Neural cell (in vitro differentiated cells): ENCODE results near the gene RNF123. TPM values are rescaled to one million over a fixed set of nuclear protein-coding genes. Genes with fewer than 3 reads are reported as not detected.

ENCODE experiments used
- H2AFZ ChIP-seq: fragments of 200-600, 300-800 bp; sonication (generic), shearing (Covaris generic); 2 replicates; pipeline ENCODE4 v1.6.0; 2014; ENCODE audit warnings: low read depth, mild to moderate bottlenecking, antibody characterized with exemption, low read length, moderate library complexity
- H3F3A ChIP-seq: fragments of 200-600 bp; shearing (Covaris generic); 2 replicates; pipeline ENCODE4 v1.6.1; 2016; ENCODE audit warnings: mild to moderate bottlenecking, moderate library complexity, mixed read lengths, antibody characterized with exemption, low read length; ENCODE audit not compliant: insufficient read depth, poor library complexity, severe bottlenecking
- H3K27ac ChIP-seq: fragments of 200-600, 300-800 bp; sonication (generic), shearing (Covaris generic); 2 replicates; pipeline ENCODE4 v1.5.1; 2014; ENCODE audit warnings: mild to moderate bottlenecking, low read length, moderate library complexity
- H3K27me3 ChIP-seq: fragments of 300-800, 200-600 bp; sonication (generic), shearing (Covaris generic); 2 replicates; pipeline ENCODE4 v1.6.0; 2014; ENCODE audit warnings: mild to moderate bottlenecking, low read depth, low read length, moderate library complexity; ENCODE audit not compliant: insufficient read depth
- H3K36me3 ChIP-seq: fragments of 300-800, 200-600 bp; sonication (generic), shearing (Covaris generic); 2 replicates; pipeline ENCODE4 v1.5.1; 2014; ENCODE audit warnings: mild to moderate bottlenecking, antibody characterized with exemption, low read length, moderate library complexity; ENCODE audit not compliant: insufficient read depth
- H3K4me2 ChIP-seq: fragments of 300-800, 200-600 bp; sonication (generic), shearing (Covaris generic); 2 replicates; pipeline ENCODE4 v1.6.0; 2014; ENCODE audit warnings: mild to moderate bottlenecking, low read length
- H3K4me3 ChIP-seq: fragments of 300-800, 200-600 bp; sonication (generic), shearing (Covaris generic); 2 replicates; pipeline ENCODE4 v1.5.1; 2014; ENCODE audit warnings: mild to moderate bottlenecking, low read length, moderate library complexity
- H3K79me2 ChIP-seq: fragments of 200-600 bp; shearing (Covaris generic); replicated peaks from 2 replicates; pipeline ENCODE4 v1.6.0; 2014; ENCODE audit warnings: mild to moderate bottlenecking, low read length, moderate library complexity; ENCODE audit not compliant: insufficient read depth
- H3K9ac ChIP-seq: fragments of 300-800, 200-600 bp; sonication (generic), shearing (Covaris generic); 2 replicates; pipeline ENCODE4 v1.6.1; 2016; ENCODE audit warnings: mild to moderate bottlenecking, low read length, mixed read lengths
- H3K9me2 ChIP-seq: fragments of 200-600 bp; shearing (Covaris generic); 2 replicates; pipeline ENCODE4 v1.6.1; 2016; ENCODE audit warnings: mild to moderate bottlenecking, low read length, mixed read lengths; ENCODE audit not compliant: insufficient read depth
- H3K9me3 ChIP-seq: fragments of 200-600, 300-800 bp; sonication (generic), shearing (Covaris generic); 2 replicates; pipeline ENCODE4 v1.6.1; 2016; ENCODE audit warnings: mild to moderate bottlenecking, mixed run types, low read length, moderate library complexity, mixed read lengths
- H4K20me1 ChIP-seq: fragments of 200-600 bp; shearing (Covaris generic); 2 replicates; pipeline ENCODE4 v1.6.1; 2016; ENCODE audit warnings: mild to moderate bottlenecking, mixed run types; ENCODE audit not compliant: insufficient read depth
- CTCF ChIP-seq: fragments of 450-650 bp; IDR thresholded peaks from 2 replicates; pipeline ENCODE4 v1.5.1; 2014; ENCODE audit warnings: antibody characterized with exemption, mild to moderate bottlenecking, moderate library complexity; ENCODE audit not compliant: poor library complexity, severe bottlenecking
- EP300 ChIP-seq: fragments of 450-650 bp; conservative IDR thresholded peaks from 2 replicates; pipeline ENCODE4 v1.6.1; 2014; ENCODE audit warnings: antibody characterized with exemption, mild to moderate bottlenecking, moderate library complexity; ENCODE audit not compliant: poor library complexity, severe bottlenecking
- EZH2 ChIP-seq: fragments of 200-600, 300-800 bp; shearing (Covaris generic), sonication (generic); IDR thresholded peaks from 2 replicates; pipeline ENCODE4 v1.6.1; 2014; ENCODE audit warnings: antibody characterized with exemption, low read length, borderline replicate concordance, mild to moderate bottlenecking; ENCODE audit not compliant: insufficient read depth, poor library complexity, severe bottlenecking
- MXI1 ChIP-seq: fragments of 450-650 bp; conservative IDR thresholded peaks from 2 replicates; pipeline ENCODE4 v1.6.1; 2014; ENCODE audit warnings: antibody characterized with exemption, mild to moderate bottlenecking; ENCODE audit not compliant: poor library complexity, severe bottlenecking
- POLR2AphosphoS5 ChIP-seq: IDR thresholded peaks from 2 replicates; pipeline ENCODE4 v1.6.1; 2012
- RAD21 ChIP-seq: fragments of 450-650 bp; conservative IDR thresholded peaks from 2 replicates; pipeline ENCODE4 v1.6.1; 2014; ENCODE audit warnings: antibody characterized with exemption, mild to moderate bottlenecking, moderate library complexity
- REST ChIP-seq: IDR thresholded peaks from 2 replicates; pipeline ENCODE4 v1.6.1; 2012; ENCODE audit warnings: borderline replicate concordance
- SMC3 ChIP-seq: fragments of 450-650 bp; conservative IDR thresholded peaks from 2 replicates; pipeline ENCODE4 v1.6.1; 2014; ENCODE audit warnings: antibody characterized with exemption, mild to moderate bottlenecking, moderate library complexity; ENCODE audit not compliant: poor library complexity
- TAF1 ChIP-seq: IDR thresholded peaks from 2 replicates; pipeline ENCODE4 v1.6.1; 2012; ENCODE audit warnings: low read depth
- polyA plus RNA-seq: library from polyadenylated mRNA; depleted of rRNA; stranded (reverse); fragments of >200 nt; gene quantifications from 2 replicates; pipeline ENCODE4 v1.2.3, GENCODE V29; 2014

The RNF123 gene
- polyA plus RNA-seq, 1 donor from 2014 or later = 27.4 TPM

- H3K9me3 ChIP-seq = no peaks in the 10 kb centered on the region
- no peak overlapping the region for H3K4me2 ChIP-seq
- H4K20me1 ChIP-seq = no peaks in the 10 kb centered on the region
- H3K36me3 ChIP-seq = no peaks in the 10 kb centered on the region
- H3K27ac ChIP-seq = no peak overlapping the region
- no peak overlapping the region for H3K9ac ChIP-seq
- no peaks in the 10 kb centered on the region for H3F3A ChIP-seq
- H3K9me2 ChIP-seq = no peaks in the 10 kb centered on the region
- H2AFZ ChIP-seq = no peak overlapping the region
- no peaks in the 10 kb centered on the region for H3K27me3 ChIP-seq
- no peak overlapping the region for H3K4me3 ChIP-seq
- TF ChIP-seq POLR2AphosphoS5 (no peak), RAD21 (no peak), TAF1 (no peak), EZH2 (no peak), SMC3 (no peak), REST (no peak), EP300 (no peak), CTCF (no peak), MXI1 (no peak)
- H3K79me2 ChIP-seq = no peaks in the 10 kb centered on the region
Observed at GRCh38 chr3:49644684-49645083, 44.7 kb upstream of the RNF123 start.

GRCh38 chr3:49646236-49646635 lies 43.1 kb upstream of the RNF123 start:
- no peak overlapping the region for H3K9ac ChIP-seq
- H3K36me3 ChIP-seq = no peaks in the 10 kb centered on the region
- H3K4me3 ChIP-seq = no peak overlapping the region
- TF ChIP-seq MXI1 = no peak
- TF ChIP-seq CTCF = no peak
- no peak for TF ChIP-seq RAD21
- no peak for TF ChIP-seq REST
- H4K20me1 ChIP-seq = no peaks in the 10 kb centered on the region
- no peaks in the 10 kb centered on the region for H3K9me3 ChIP-seq
- no peak overlapping the region for H3K27ac ChIP-seq
- H3K4me2 ChIP-seq = no peak overlapping the region
- no peaks in the 10 kb centered on the region for H3F3A ChIP-seq
- H3K79me2 ChIP-seq = no peaks in the 10 kb centered on the region
- H2AFZ ChIP-seq = no peak overlapping the region
- no peaks in the 10 kb centered on the region for H3K9me2 ChIP-seq
- H3K27me3 ChIP-seq = no peaks in the 10 kb centered on the region
